Keratinocyte (primary cell): ENCODE data around the gene FRY. TPM values are rescaled to one million over a fixed set of nuclear protein-coding genes. Genes with fewer than 3 reads are reported as not detected.

Experiments
- DNase-seq: peaks from one replicate; pipeline ENCODE4 v3.0.0-alpha.2; 2011; ENCODE audit warnings: low read depth, missing footprints, low spot score
- FAIRE-seq: peaks from 2 replicates; lab custom pipeline; 2011; peaks lifted over from hg19 to GRCh38; lab: Jason Lieb, UNC
- H2AFZ ChIP-seq: 2 replicates; pipeline ENCODE4 v1.6.0; 2012; ENCODE audit warnings: low read length, control low read depth, inconsistent platforms; ENCODE audit not compliant: control insufficient read depth
- H3K27ac ChIP-seq: 2 replicates; pipeline ENCODE4 v1.5.1; 2011; ENCODE audit warnings: low read length; ENCODE audit not compliant: control insufficient read depth, insufficient read depth
- H3K27me3 ChIP-seq: 3 replicates; pipeline ENCODE4 v1.6.0; 2011; ENCODE audit warnings: low read length; ENCODE audit not compliant: control insufficient read depth, insufficient read depth; ENCODE audit errors: extremely low read depth
- H3K36me3 ChIP-seq, 2 experiments: 2 replicates in 1 of 2; 3 replicates in 1 of 2; pipeline ENCODE4 v1.5.1; 2011; ENCODE audit warnings: low read length in 2 of 2, mild to moderate bottlenecking in 1 of 2; ENCODE audit not compliant: control insufficient read depth in 2 of 2, insufficient read depth in 2 of 2; ENCODE audit errors: extremely low read depth in 1 of 2
- H3K4me1 ChIP-seq: 3 replicates; pipeline ENCODE4 v1.5.1; 2011; ENCODE audit warnings: low read length; ENCODE audit not compliant: control insufficient read depth, insufficient read depth; ENCODE audit errors: extremely low read depth
- H3K4me2 ChIP-seq: 3 replicates; pipeline ENCODE4 v1.6.0; 2011; ENCODE audit warnings: low read depth, low read length; ENCODE audit not compliant: control insufficient read depth, insufficient read depth; ENCODE audit errors: extremely low read depth
- H3K4me3 ChIP-seq, 3 experiments: fragments of 200-600 bp in 1 of 3; sonication (generic) in 1 of 3; 2 replicates in 2 of 3; 3 replicates in 1 of 3; pipeline ENCODE4 v1.5.1; 2011 to 2016; ENCODE audit warnings: low read length in 3 of 3, mild to moderate bottlenecking in 3 of 3, control low read depth in 2 of 3, inconsistent platforms in 1 of 3, low read depth in 1 of 3, mixed read lengths in 1 of 3, mixed run types in 1 of 3, moderate library complexity in 1 of 3; ENCODE audit not compliant: control insufficient read depth in 2 of 3, insufficient read depth in 2 of 3; ENCODE audit errors: extremely low read depth in 1 of 3
- H3K79me2 ChIP-seq: 2 replicates; pipeline ENCODE4 v1.6.0; 2012; ENCODE audit warnings: low read length; ENCODE audit not compliant: control insufficient read depth, insufficient read depth
- H3K9ac ChIP-seq: 3 replicates; pipeline ENCODE4 v1.6.0; 2011; ENCODE audit warnings: low read length; ENCODE audit not compliant: control insufficient read depth, insufficient read depth; ENCODE audit errors: extremely low read depth
- H3K9me1 ChIP-seq: 3 replicates; pipeline ENCODE4 v1.6.0; 2011; ENCODE audit warnings: low read length; ENCODE audit not compliant: control insufficient read depth, insufficient read depth; ENCODE audit errors: extremely low read depth
- H3K9me3 ChIP-seq: 2 replicates; pipeline ENCODE4 v1.5.1; 2012; ENCODE audit warnings: low read depth, low read length; ENCODE audit not compliant: control insufficient read depth
- H4K20me1 ChIP-seq: 3 replicates; pipeline ENCODE4 v1.6.0; 2011; ENCODE audit warnings: low read length; ENCODE audit not compliant: control insufficient read depth, insufficient read depth; ENCODE audit errors: extremely low read depth
- CTCF ChIP-seq, 3 experiments: IDR thresholded peaks in 1 of 3; conservative IDR thresholded peaks in 1 of 3; optimal IDR thresholded peaks in 1 of 3; 2 replicates in 2 of 3; 3 replicates in 1 of 3; pipeline versions ENCODE3 to v1.5.1; 2011; ENCODE audit warnings: low read length in 3 of 3, mild to moderate bottlenecking in 3 of 3, moderate library complexity in 2 of 3, control low read depth in 1 of 3, inconsistent platforms in 1 of 3; ENCODE audit not compliant: insufficient read depth in 2 of 3; ENCODE audit errors: extremely low read depth in 1 of 3
- EZH2 ChIP-seq: IDR thresholded peaks from one replicate; pipeline ENCODE4 v1.6.1; 2012; ENCODE audit warnings: inconsistent platforms, mild to moderate bottlenecking, low read length, moderate library complexity
- dilution Hi-C: fragments of 300-500 bp; cut with MboI; formaldehyde crosslinking; loops from one replicate; pipeline ENCODE4 v1.7.0; 2020; ENCODE audit warnings: low sequenced_read_pairs; ENCODE audit not compliant: extremely low pct_ligation_motif_present
- polyA plus RNA-seq, 5 experiments: library from polyadenylated mRNA; depleted of rRNA in 3 of 5; stranded (reverse) in 3 of 5; stranded (forward) in 1 of 5; unstranded in 1 of 5; fragments of >200 nt; gene quantifications; 1 replicate in 1 of 5; 2 replicates in 3 of 5; 3 replicates in 1 of 5; pipeline versions ENCODE4 v1.2.1 to v1.2.3, GENCODE V29; 2011 to 2012; ENCODE audit warnings: missing spikeins in 2 of 5, low read depth in 1 of 5, low replicate concordance in 1 of 5

FRY gene
- polyA plus RNA-seq, 1 donor (not counting 4 experiments of a cell fraction or from before 2014, with no cell fraction given): 0.80 TPM

GRCh38 chr13:32316028-32316339 lies 284.4 kb downstream of the FRY start:
- Histone ChIP-seq H3K4me1 (peaks cover 10% of the 10 kb centered on the region), H3K9me1 (no peaks in the 10 kb centered on the region), H3K4me3 (peak overlapping the region; percentile 93 to 98 (median 93)), H3K4me2 (peak overlapping the region; percentile 95), H3K27ac (peak overlapping the region; percentile 84), H3K9ac (peak overlapping the region; percentile 93), H3K79me2 (peaks cover 5% of the 10 kb centered on the region), H4K20me1 (no peaks in the 10 kb centered on the region), H2AFZ (peak overlapping the region; percentile 99), H3K27me3 (no peaks in the 10 kb centered on the region), H3K9me3 (no peaks in the 10 kb centered on the region), H3K36me3 (no peaks in the 10 kb centered on the region)
- no peak for TF ChIP-seq EZH2
- no peak for TF ChIP-seq CTCF (optimal IDR thresholded peaks at IDR 0.05 in 1 of 3, IDR thresholded peaks at IDR 0.05 in 1 of 3, conservative IDR thresholded peaks at IDR 0.05 in 1 of 3; ENCODE audit: extremely low read depth in 1 of 3, insufficient read depth in 2 of 3, low read length in 3 of 3)
- dilution Hi-C loops: no loop called here
- DNase-seq: no peak
- no peak for FAIRE-seq

DNA sequence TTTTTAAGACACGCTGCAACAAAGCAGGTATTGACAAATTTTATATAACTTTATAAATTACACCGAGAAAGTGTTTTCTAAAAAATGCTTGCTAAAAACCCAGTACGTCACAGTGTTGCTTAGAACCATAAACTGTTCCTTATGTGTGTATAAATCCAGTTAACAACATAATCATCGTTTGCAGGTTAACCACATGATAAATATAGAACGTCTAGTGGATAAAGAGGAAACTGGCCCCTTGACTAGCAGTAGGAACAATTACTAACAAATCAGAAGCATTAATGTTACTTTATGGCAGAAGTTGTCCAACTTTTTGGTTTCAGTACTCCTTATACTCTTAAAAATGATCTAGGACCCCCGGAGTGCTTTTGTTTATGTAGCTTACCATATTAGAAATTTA lies 284.9 kb downstream of the FRY start:
- peak overlapping the region; percentile 93 for H3K9ac ChIP-seq
- H3K4me2 ChIP-seq: peak overlapping the region; percentile 95
- no peaks in the 10 kb centered on the region for H3K9me1 ChIP-seq
- no peaks in the 10 kb centered on the region for H3K9me3 ChIP-seq
- H3K79me2 ChIP-seq: peaks cover 5% of the 10 kb centered on the region
- peaks cover 10% of the 10 kb centered on the region for H3K4me1 ChIP-seq
- FAIRE-seq (no peak), DNase-seq (no peak)
- H3K27me3 ChIP-seq: no peaks in the 10 kb centered on the region
- H4K20me1 ChIP-seq: no peaks in the 10 kb centered on the region
- no peak for TF ChIP-seq CTCF (optimal IDR thresholded peaks at IDR 0.05 in 1 of 3, IDR thresholded peaks at IDR 0.05 in 1 of 3, conservative IDR thresholded peaks at IDR 0.05 in 1 of 3; ENCODE audit: extremely low read depth in 1 of 3, insufficient read depth in 2 of 3, low read length in 3 of 3)
- no peak for TF ChIP-seq EZH2
- H3K27ac ChIP-seq: peak overlapping the region; percentile 84
- dilution Hi-C loops: no loop called here
- no peaks in the 10 kb centered on the region for H3K36me3 ChIP-seq
- H2AFZ ChIP-seq: peak overlapping the region; percentile 99
- H3K4me3 ChIP-seq: peak overlapping the region in 2 of 3 experiments; percentile 93 to 98
